ENCODE measurements around the gene CCR6. TPM values are rescaled to one million over a fixed set of nuclear protein-coding genes. Genes with fewer than 3 reads are reported as not detected.
"Not testable (repeated sequence)": the region's sequence is repeated elsewhere in the genome, so short reads cannot be mapped to it uniquely, and the experiment has no call there.

Gene CCR6
- total RNA-seq: not detected

DNA sequence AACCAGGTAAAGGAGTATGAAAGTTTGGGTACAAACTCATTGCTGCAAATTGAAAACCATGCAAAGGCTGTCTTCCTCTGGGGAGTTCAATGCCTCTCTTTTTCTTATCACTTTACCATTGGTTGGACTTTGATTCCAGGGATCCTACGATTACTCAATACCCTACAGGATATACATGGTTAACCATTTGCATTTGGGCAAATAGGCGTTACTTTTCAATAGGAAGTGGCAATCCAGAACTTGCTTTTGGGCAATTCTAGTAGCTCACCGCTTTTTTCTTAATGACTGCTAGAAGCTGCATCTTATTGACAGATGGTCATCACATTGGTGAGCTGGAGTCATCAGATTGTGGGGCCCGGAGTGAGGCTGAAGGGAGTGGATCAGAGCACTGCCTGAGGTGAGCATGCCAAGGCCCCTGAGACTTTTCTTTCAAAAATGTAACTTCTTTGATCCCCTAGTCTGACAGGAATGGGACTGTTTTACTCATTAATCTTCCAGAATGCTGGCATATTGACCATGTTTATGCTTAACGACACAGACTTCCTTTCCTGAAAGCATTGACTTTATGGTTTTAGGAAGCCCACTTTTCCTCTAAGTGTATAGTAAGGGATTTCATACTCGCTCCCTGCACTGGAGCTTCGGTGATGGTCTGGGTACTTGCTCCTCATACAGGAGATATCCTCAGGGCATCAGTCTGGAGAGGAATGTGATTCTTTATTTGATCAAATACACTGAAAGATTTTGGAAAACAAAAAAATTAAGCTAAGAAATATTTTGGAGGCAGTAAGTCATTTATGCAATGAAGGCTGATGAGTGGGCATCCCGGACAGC lies at the start of gene CCR6:
TSS of gene CCR6 (plus strand) at position 270 of the 831 bp plus-strand sequence. CDS start 13,039 bp downstream, outside the sequence.
- DNase-seq: no peak

- DNase-seq: no peak
These were observed 49.1 kb upstream of the CCR6 start for GRCh38 chr6:167073679-167074274.

DNA sequence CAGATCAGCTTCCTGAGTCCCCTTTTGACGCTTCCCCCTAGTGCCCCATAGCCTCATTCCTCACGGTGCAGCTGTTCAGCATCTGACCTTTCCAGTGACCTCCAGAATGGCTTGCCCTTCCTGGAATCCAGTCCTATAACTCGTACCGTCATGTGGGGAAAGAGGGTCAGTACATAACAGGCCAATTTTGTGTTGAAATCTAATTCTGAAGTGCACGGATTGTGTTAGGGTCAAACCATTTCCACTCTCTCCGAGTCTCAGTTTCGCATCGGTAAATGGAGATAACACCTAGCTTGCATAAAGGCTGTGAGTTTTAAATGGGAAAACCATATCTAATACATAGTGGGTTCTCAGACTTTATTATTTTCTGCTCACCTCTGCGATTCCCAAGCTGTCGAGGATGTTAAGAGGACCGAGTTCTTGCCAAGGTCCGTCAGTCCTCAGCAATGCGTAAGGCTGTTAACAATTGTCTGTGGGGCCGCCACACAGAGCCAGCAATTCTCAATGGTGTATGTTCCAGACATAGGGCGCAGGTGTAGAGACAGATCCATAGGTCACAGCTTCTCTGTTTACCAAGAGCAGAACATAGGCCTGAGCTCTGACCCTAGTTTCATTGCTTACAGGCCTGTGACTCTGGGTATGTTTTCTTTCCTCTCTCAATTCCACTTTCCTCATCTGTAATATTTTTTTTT lies 45.5 kb upstream of the CCR6 start:
- DNase-seq: no peak

DNA sequence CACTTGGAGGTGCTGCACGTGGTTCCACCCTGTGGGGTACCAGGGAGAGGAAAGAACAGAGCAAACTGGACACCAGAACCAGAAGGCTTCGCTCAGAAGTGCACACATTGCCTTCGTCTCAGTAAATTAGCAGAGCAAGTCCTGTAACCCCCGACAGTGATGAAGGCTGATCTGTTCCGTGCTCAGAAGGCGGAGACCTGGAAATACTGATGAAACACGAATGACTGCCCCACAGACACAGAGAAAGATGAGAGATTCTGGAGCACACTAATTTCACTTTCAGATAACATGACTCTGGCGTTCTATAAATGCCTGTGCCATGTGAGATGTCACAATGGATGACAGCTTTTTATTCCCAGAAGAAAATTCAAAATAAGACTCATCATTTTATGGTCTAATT lies 44.2 kb upstream of the CCR6 start:
- DNase-seq: no peak

GRCh38 chr6:167079853-167080297 lies 43.0 kb upstream of the CCR6 start:
- no peak for DNase-seq

- no peak for DNase-seq
These were observed 35.0 kb upstream of the CCR6 start for GRCh38 chr6:167087857-167088354.

DNA sequence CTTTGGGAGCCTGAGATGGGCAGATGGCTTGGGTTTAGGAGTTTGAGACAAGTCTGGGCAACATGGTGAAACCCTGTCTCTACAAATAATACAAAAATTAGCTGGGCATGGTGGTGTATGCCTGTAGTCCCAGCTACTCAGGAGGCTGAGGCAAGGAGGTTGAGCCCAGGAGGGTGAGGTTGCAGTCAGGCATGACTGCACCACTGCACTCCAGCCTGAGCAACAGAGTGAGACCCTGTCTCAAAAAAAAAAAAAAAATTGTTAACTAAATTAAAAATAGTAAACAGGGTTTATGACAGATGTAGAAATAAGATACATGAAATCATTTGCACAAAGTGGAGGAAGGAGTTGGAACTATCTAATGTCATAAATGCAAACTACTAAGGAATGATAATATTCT lies 34.2 kb upstream of the CCR6 start:
- not testable (repeated sequence) for DNase-seq

DNA sequence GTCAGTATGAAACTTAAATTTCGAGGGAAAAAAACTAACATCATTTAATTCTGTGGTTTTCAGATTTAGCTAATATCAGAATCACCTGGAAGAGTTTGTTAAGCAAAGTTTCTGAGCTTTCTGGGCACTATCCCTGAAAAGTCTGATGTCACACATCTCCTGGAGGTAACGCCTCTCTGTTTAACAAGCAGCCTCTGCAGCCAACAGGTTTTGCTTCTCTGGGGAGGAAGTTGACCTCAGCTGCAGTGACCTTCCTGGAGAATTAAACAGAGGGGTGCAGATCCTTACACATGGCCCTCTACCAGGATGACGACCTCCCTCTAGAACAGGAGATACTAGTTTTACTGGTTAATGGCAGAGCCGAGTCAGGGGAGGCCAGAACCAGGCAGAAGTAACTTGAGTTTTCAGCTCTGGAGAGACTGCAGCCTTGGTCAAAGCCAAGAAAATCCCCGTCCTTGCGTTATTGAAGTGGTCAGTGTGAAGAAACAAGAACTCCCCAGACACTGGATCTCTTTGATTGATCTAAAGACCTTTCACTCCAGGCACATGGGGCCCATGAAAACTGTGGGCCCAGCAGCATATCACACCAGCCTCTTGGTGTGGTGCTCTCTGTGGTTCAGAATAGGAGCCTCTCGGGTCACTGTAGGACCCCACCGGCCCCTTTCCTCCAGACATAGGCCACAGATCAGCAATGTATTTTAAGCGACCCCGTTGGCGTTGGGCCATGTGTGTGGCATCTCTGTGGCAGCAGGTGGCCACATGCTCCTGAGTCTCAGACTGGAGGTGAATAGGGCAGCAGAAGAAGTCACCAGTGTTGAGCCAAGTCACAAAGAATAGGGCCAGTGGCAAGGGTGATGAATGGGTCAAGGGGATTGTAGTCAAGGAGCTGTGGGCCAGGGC lies 33.4 kb upstream of the CCR6 start:
- DNase-seq: no peak

- no peak for DNase-seq
These were observed 32.7 kb upstream of the CCR6 start for GRCh38 chr6:167090171-167090570.

- no peak for DNase-seq
These were observed 31.7 kb upstream of the CCR6 start for GRCh38 chr6:167091026-167091804.

DNA sequence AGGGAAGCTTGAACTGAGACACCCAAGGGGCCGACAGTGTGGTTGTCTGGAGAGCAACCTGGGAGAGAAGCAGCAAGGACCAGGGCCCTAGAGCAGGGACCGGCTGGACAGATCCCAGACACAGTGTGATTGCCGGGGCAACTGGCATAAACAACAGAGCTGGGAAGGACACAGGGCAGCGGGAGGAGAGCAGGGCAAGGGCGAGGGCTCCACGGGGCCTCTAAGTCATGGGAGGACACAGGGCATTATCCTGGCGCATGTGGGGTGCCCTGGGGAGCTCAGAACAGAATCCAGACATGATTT lies 31.1 kb upstream of the CCR6 start:
- DNase-seq: no peak

GRCh38 chr6:167092672-167093339 lies 30.1 kb upstream of the CCR6 start:
- no peak for DNase-seq

- DNase-seq: no peak
These were observed 29.4 kb upstream of the CCR6 start for GRCh38 chr6:167093406-167093921.

DNA sequence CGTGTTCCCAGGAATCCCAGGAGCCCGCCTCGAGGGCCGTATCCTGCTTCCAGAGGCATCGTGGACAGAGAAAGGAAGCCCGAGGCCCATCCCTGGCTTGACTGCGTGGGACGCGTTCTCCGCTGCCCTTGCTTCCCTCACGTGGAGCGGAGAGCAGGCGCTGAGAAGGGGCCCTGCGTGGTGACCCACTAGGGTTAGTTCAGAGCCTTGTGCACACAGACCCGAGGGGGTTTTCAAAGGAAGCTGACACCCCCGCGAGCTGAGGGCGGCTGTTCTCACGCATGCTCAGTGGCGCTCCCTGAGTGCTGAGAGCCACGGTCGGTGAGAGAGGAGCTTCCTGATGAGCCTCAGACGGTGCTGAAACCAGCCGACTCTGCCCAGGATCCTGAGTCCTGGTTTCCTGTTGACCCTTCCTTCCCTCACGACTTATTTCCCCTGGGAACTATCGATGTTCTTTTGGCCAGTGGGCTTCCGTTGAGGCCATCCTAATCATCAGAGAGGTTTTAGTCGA lies 28.9 kb upstream of the CCR6 start:
- DNase-seq: no peak

GRCh38 chr6:167094436-167094819 lies 28.5 kb upstream of the CCR6 start:
- DNase-seq: no peak

- DNase-seq: no peak
These were observed 27.9 kb upstream of the CCR6 start for GRCh38 chr6:167094820-167095637.

DNA sequence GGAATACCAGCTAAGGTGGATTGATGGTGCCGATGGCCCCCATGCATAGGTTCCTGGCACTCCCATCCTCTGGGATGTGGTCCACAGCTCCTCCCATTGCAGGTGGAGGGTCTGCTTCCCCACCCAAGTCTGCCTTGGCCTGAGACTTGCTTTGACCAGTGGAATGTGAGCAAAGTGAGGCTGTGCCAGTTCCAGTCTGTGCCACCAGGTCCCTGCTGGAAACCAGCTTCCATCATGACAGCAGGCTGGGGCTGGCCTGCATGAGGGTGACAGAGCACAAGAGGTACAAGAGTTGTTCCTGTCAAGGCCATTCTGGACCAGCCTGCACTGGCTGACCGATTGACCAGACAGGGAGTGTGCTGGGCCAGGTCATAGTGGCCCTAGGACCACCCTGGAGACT lies 27.0 kb upstream of the CCR6 start:
- DNase-seq: no peak

- DNase-seq: no peak
These were observed 25.9 kb upstream of the CCR6 start for GRCh38 chr6:167096991-167097390.

DNA sequence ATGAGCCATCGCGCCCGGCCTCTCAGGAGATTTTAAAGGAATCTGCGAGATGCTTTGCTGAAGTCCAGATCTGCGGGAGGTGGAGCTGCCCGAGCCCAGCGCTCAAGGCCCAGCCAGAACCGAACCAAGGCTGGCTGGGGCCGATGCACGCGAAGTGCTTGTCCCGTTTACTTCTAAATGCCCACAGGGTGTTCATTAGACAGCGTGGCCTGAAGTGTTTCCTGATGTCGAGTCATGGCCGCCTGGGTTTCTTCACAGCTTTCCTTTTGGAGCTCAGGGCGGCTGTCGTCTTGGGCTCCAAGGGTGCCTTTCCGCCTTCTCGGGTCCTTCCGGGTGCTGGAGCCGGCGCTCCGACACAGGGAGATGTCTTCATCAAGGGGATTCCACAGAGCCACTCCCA lies 25.1 kb upstream of the CCR6 start:
- DNase-seq: no peak

GRCh38 chr6:167098825-167099225 lies 24.1 kb upstream of the CCR6 start:
- no peak for DNase-seq
